HTERT RPE-1 (cell line): ENCODE data around the gene MCOLN2.
"Not testable (repeated sequence)": the region's sequence is repeated elsewhere in the genome, so short reads cannot be mapped to it uniquely, and the experiment has no call there.

ENCODE experiments used
- in situ Hi-C: fragments of 300-500 bp; cut with MboI; formaldehyde crosslinking; loops from 4 replicates; pipeline ENCODE4 v1.14.3; 2020; ENCODE audit warnings: low sequenced_read_pairs

MCOLN2 gene

DNA sequence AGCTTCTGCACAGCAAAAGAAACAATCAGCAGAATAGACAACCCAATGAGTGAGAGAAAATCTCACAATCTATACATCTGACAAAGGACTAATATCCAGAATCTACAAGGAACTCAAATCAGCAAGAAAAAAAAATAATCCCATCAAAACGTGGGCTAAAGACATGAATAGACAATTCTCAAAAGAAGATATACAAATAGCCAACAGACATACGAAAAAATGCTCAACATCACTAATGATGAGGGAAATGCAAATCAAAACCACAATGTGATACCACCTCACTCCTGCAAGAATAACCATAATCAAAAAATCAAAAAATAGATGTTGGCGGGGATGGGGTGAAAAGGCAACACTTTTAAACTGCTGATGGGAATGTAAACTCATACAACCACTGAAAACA is 10.4 kb downstream of the MCOLN2 start:
- in situ Hi-C loops, result not testable (repeated sequence)

DNA sequence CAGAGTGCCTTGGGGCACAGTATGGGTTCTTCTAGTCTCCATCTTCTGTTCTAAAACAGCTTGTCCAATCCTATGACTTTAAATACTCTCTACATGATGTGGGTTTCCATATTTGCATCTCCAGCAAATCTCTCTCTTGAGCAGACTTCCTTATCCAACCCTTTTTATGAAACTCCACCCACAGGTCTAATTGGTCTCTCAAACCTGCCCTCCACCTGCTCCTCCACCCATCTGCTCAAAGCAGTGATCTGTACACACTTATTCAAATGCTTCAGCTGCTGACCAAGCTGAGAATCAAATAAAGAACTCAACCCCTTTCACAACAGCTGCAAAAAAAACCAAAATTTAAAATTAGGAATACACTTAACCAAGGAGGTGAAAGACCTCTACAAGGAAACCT is 11.5 kb downstream of the MCOLN2 start:
- in situ Hi-C loops, result no loop called here

DNA sequence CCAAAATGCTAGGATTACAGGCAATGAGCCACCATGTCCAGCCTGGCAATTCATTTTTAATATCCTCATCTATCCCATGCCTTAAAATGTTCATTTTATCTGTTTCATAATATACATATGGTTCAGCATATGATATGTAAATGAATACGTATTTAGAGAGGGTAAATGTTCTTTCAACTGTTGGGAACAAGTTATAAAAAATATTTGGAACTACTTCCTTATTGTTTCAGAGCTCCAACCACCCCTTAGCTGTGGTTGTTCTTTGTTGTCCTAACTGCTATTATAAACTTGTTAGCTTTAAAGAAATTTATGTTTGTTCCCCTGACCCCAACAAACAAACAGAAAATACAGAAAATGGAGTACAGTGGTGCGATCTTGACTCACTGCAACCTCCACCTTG is 14.5 kb downstream of the MCOLN2 start:
- in situ Hi-C loops, result no loop called here

DNA sequence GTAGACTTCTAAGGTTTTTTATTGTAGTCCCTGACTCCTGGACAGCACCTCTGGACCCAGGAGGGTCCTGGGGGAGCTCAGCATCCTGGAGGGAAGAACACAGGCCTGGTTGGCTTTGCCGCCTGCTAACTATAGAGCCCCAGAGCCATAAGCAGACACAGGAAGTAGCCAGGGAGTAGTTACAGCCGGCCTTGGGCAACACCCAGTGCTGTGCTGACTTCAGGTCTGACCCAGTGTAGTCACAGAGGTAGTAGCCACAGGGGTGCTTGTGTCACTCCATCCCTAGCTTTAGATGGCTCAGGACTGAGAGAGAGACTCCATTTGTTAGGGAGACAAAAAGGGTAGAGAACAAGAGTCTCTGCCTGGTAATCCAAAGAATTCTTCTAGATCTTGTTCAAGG is 21.9 kb downstream of the MCOLN2 start:
- in situ Hi-C loops, result no loop called here

DNA sequence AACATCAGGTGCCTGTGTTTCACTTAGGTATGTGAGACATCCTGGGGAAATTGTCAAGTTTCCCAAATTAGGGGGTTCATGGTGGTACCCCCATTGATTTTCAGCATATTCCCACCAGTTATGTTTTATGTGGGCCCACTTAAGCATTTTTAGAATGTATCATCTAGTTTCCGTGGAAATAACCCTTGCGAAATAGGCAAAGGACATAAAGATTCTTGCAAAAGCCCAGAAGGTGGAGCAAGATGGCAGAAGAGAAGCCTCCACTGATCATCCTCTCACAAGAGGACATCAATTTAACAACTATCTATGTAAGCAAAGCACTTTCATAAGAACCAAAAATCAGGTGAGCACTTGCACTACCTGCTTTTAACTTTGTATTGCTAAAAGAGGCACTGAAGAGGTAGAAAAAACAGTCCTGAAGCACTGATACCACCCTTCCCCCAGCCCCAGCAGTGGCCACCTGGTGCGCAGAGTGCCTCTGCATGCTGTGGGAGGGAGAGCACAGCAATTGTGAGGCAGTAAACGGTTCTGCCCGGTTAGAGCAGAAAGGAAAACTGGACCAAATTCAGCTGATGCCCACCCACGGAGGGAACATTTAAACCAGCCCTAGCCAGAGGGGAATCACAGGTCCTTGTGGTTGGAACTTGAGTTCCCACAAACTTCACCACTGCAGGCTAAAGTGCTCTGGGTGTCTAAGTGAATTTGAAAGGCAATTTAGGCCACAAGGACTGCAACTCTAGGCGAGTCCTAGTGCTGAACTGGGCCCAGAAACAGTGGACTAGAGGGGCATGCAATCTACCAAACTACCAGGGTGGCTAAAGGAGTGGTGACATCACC is 23.2 kb downstream of the MCOLN2 start:
- in situ Hi-C loops, result no loop called here

DNA sequence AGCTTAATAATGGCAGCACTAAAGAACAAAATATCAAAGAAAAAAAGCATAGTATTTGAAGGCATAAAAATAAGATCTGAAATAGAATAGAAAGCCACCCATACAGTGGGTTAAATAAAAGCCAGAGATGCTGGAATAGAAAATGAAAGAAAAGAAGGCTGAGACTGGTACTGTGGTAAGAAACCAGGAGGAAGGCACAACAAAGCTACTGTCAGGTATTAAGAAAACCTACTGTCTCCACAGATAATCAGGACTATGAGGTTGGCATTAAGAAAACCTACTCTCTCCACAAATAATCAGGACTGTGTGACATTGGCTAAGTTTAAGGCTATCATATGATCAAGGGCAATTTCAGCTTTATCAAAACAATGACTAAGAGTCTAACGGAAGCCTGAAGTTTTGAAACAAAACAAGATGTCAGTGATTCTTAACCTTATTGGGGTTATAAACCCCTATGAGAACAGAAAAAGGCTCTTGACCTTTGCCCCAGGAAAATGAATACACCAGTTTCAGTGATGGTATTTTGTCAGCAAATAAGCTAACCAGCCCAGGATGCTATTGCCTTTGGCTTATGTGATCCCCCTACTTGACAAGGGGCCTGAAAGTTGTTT is 24.4 kb downstream of the MCOLN2 start:
- in situ Hi-C loops, result no loop called here

DNA sequence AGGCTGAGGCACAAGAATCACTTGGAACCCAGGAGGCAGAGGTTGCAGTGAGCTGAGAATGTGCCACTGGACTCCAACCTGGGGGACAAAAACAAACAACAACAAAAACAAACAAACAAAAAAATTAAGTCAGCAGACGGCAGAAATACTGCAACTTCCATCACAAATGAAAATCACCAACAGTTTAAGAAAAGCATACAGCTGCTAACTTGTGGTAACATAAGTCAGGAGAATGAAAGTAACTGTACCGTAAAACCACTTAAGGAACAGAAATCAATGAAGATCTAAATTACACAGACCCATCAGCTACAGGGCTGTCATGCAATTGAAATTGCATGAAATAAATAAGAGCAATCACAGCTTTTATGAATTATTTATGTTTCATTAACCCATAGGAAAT is 25.0 kb downstream of the MCOLN2 start:
- in situ Hi-C loops, result no loop called here

DNA sequence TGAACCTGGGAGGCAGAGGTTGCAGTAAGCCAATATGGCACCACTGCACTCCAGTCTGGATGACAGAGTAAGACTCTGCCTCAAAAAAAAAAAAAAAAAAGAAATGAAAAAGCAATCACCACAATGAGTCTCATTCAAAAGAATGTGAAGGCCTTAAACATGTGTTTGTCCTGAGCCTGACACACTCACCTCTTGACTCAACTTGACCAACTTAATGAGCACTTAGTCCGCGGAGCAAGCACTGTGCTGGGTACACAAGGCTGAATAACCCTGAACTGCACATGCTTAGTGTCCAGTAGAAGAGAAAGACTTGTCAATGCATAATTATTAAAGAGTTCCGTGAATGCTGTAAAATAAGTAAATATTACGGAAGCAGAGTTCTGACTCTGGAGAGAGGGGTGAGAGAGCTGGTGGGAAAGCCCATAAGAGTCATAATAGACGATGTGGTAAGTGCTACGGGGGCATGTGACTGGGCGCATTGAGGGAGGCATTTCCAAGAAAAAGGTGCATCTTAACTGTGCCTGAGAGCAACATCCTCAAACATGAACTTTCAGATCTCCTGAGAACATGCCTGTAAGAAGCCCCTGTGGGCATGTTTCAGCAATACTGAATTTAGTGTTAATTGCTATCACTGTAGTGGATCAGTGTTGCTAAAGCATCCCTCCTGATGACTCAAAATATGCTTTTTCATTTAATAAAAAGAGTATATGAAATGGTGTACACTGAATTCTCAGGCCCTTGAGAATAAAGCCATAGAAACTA is 27.2 kb downstream of the MCOLN2 start:
- in situ Hi-C loops, result no loop called here

DNA sequence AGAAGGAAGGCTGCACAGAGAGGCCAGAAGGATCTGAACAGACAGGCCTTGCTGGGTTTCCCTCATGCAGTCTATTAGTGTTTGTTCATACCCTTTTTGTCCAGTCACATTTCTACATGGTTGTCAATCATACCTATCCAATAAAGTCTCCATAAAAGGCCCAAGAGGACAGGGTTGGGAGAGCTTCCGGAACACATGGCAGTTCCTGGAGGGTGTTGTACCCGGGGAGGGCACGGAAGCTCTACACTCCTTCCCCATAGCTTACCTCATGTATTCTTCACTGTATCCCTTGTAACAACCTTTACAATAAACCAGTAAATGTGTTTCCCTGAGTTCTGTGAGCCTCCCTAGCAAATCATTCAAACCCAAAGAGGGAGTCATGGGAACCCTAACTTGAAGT is 28.0 kb downstream of the MCOLN2 start:
- in situ Hi-C loops, result no loop called here

DNA sequence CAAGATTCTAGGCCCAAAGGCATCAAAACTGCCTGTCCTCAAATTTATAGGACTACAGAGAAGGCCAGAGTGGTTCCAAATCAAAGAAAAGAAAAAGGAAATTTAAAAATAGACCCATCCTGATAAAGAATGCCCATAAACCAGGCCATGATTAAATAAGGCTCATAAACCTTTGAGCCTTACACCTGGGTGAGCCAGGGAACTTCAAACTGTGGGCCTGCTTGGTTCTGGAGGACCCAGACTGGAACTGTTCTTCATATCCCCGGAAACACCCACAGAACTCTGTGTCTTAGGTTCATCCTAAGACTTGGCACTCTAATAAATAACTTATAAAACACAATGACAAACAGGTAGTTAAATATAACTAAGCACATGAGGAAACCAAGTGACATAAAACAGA is 28.8 kb downstream of the MCOLN2 start:
- in situ Hi-C loops, result no loop called here

DNA sequence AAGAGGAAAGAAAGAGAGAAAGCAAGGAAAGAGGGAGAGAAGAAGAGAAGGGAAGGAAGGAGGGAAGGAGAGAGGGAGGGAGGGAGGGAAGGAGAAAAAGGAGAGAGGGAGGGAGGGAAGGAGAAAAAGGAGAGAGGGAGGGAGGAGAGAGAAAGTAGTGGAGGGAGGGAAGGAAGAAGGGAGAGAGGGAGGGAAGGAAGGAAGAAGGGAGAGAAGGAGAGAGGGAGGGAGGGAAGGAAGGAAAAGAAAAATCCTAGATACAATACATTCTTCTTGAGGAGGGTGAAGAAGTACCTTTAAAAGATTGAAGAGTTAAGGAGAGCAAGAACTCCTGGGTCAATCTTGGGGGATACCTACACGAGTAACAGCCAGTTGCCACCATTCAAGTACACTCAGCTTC is 29.2 kb downstream of the MCOLN2 start:
- in situ Hi-C loops, result no loop called here

DNA sequence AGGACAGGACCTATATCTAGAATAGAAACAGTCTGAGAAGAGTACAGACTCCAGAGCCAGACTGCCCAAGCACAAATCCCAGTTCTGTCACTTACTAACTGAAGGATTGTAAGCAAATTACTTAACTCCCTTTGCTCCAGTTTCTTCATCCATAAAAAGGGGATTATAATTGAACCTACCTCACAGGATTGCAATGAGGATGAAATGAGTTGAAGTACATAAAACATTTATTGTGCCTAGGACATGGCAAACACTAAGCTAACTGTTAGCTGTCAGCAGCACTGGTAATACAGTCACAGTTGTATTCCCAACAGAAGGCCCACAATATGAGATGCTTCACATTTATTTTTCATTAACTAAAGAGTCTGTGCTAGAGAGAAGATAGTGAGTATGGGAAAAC is 33.9 kb downstream of the MCOLN2 start:
- in situ Hi-C loops, result no loop called here

DNA sequence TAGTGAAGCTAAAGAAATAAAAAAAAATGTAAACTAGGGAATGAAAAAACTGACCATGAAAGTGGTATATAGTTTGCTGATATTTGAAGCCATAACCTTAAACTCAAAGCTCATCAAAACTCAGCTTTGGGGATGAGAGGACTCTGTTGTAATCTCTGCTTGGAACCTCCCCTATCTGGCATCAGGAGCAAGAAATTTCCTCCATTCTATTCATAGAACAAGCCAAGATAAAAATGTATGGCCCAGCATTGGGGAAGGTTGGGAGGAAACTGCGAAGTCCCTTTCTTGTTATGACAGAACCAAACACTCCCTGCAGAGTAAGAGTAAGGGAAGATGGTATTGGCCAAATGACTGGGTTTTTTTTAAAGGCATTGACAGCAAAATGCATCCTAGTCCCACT is 35.6 kb downstream of the MCOLN2 start:
- in situ Hi-C loops, result no loop called here

DNA sequence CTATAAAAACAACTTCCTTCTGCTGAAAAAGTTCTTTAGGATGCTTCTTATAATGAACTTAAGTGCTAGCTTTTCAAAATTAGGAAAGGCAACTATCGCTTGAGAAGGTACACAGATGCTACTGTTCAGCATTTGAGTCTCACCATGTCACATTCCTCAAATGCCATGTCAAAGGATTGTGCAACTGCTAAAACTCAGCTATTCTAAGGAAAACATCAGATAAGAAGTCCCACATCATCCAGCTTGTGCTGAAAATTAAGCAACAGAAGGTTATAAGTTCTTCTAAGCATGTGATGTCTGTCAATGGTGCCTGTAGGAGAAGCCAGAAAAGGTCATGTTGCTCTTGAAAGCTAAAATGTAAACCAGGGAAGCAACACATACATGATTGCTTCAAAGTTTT is 36.5 kb downstream of the MCOLN2 start:
- in situ Hi-C loops, result no loop called here

DNA sequence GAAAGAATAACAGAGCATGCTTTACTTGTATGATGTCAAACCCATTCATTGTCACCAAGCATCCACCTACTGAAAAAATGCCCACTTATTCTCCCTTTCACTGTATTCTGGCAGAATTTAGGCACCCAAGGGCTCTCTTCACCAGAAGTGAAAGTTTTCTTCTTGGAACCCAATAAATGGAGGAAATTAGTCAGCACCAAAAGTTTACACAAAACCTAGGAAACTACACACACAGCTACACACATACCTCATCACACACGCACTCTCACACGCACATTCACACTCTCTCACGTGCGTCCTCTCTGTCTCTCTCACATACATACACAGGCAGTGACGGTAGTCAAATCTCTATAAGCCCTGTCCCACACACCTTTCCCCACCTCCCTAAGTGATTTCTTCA is 37.6 kb downstream of the MCOLN2 start:
- in situ Hi-C loops, result no loop called here

DNA sequence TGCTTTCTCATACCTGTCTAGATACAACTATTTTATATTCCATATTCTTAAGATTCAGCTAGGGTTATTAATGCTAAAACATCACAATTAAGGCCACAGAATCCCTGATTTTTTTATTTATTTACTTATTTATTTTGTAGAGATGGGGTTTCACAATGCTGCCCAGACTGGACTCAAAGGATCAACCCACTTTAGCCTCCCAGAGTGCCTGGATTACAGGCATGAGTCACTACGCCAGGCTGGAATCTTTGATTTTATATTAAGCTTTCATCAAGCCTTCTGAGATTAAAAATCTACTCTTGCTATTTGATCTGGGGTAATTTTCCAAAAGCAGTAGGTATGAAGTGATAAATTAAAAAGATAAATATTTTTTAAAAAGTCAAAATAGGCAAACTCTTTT is 38.9 kb downstream of the MCOLN2 start:
- in situ Hi-C loops, result no loop called here

DNA sequence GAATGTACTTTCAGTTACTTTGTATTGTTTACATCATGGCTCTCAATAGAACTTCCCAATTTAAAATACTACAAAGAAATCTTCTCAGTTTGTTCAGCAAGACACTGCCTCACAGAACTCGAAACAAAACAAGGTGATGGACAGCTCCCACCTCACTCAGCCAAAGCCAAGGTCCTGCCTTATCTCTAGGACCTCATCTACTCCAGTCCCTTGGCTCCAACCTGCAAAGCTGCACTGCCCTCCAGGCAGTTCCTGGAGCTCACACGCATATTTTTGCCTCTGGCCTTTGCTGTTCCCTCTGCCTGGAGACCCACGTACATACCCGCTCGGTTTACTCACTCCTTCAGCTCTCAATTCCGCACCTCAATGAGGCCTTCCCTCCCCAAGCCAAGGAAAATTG is 40.3 kb downstream of the MCOLN2 start:
- in situ Hi-C loops, result no loop called here

DNA sequence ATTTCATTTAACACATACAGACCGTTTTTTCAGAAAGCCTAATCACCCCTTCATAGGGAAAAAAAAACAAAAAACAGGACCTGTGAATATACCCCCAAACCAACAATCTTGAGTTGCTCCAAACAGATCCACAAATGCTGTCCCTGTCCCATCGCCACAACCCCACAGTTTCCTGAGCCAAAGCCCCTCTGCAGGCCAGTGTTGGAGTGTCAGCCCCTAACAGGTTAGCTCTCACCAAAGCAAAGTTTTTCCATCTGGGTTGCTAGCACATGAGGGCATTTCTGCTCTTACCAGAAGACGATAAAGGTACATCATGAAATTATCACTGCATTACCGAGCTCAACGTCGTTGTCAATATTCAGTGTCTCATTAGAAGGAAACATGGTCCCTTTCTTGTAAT is 40.8 kb downstream of the MCOLN2 start:
- in situ Hi-C loops, result no loop called here

DNA sequence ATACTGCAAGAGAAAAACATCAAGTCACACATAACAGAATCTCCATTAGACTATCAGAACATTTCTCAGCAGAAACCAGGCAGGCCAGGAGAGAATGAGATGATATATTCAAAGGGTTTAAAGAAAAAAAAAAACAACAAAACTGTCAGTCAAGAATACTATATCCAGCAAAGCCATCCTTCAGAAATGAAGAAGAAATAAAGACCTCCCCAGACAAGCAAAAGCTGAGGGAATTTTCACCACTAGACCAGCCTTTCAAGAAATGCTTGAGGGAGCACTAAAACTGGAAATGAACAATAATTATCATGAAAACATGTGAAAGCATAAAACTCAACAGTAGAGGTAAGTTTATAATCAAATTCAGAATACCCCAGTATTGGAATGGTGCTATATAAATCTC is 47.2 kb downstream of the MCOLN2 start:
- in situ Hi-C loops, result no loop called here

DNA sequence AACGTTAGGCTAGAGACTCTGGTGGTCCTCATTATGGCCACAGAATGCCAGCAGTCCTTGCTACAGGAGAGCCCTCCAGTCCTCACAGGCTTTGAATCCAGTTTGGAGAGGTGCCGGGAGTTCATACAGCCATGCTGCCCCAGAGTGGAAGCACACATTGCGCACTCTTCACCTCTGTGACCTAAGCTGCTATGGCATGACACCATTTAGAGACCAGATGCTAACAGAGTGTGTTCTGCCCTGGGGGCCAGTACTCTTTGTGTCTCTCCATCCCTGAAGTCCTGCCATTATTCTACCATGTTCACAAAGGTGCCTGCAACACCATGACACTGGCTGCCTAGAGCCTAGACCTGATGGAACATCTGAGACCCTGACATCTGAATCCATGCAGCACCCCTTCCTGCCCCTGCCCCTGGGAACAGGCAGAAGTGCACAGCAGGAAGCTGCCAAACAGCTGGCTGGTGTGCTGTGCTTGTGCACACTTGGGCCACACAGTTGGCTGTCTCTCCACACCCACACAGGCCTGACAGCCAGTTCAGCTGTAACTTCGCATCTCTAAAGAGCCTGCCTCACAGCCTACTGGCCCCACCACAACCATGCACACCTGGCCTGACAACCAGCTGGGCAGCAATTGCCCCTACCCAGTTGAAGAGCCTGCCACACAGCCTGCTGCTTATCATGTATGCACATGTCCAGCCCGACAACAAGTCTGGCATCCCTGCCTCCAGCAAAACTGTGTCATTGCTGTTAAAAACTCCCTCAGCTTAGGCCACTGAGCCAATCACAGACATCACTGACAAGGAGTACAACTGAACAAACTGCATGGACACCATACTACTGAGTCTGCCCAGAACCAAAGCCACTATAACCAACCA is 49.1 kb downstream of the MCOLN2 start:
- in situ Hi-C loops, result no loop called here

DNA sequence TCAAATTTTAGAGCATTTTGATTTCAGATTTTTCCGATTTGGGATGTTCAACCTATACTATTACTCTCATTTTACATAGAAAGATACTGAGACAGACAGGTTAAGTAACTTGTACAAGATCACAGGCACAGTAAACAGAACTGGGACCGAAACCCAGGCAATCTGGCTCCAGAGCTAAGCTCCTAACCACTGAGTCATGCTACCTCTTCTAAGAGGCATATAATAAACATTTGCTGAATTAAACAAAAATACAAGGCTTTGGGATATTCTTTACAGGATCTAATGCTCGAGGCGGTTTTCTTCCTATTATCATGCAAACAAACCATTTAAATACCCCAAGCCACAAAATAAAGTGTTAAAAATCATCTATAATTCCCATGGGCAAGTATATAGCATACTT is 50.3 kb downstream of the MCOLN2 start:
- in situ Hi-C loops, result no loop called here
